ENCODE results near the gene TSPOAP1.
A peak's percentile ranks its signal among the peaks of the same experiment; 100 is the strongest.
"Not testable (repeated sequence)": the region's sequence is repeated elsewhere in the genome, so short reads cannot be mapped to it uniquely, and the experiment has no call there.

The TSPOAP1 gene

DNA sequence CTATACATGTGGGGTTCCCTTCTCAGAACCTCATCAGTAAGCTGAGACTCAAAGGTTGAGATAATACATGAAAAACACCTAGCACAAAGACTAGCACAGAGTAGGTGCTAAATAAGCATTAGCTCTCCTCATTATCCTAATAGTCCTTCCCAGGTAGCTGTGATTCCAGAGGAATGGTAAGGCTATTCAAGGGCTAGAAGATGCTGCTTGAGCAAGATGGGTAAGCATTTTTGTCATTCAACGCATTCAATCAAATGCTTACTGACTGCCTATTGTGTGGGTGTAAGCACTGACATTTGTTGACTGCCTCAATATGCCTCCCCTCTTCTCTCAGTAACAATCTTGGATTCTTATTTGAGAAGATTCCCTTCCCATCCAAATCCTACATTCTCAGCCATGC, 19.4 kb upstream of the TSPOAP1 start:
- WGBS: 95% methylated on average over 1 of the region's 1 CpG
- Histone ChIP-seq H3K4me3 (ENCODE audit: low read length) (no peak overlapping the region), H3K9me3 (ENCODE audit: insufficient read depth, low read depth, low read length) (no peaks in the 10 kb centered on the region), H3K27me3 (ENCODE audit: insufficient read depth, low read length) (no peaks in the 10 kb centered on the region), H3K27ac (ENCODE audit: low read depth, low read length) (no peak overlapping the region), H3K4me1 (ENCODE audit: insufficient read depth, low read length) (0 out of 2 replicates have a peak, but pooled peaks cover 5% of the 10 kb centered on the region), H3K36me3 (ENCODE audit: insufficient read depth, low read length) (peaks cover 68% of the 10 kb centered on the region), H3K9ac (ENCODE audit: low read depth, low read length) (no peak overlapping the region)

GRCh38 chr17:58345500-58345899, 16.9 kb upstream of the TSPOAP1 start:
- Histone ChIP-seq H3K4me1 (ENCODE audit: insufficient read depth, low read length) (no peaks in the 10 kb centered on the region), H3K9ac (ENCODE audit: low read depth, low read length) (no peak overlapping the region), H3K27ac (ENCODE audit: low read depth, low read length) (no peak overlapping the region), H3K36me3 (ENCODE audit: insufficient read depth, low read length) (peaks cover 68% of the 10 kb centered on the region), H3K4me3 (ENCODE audit: low read length) (no peak overlapping the region), H3K9me3 (ENCODE audit: insufficient read depth, low read depth, low read length) (no peaks in the 10 kb centered on the region), H3K27me3 (ENCODE audit: insufficient read depth, low read length) (no peaks in the 10 kb centered on the region)
- 72% methylated on average over 4 of the region's 4 CpGs for WGBS

GRCh38 chr17:58344791-58345157, 16.2 kb upstream of the TSPOAP1 start:
- Histone ChIP-seq H3K36me3 (ENCODE audit: insufficient read depth, low read length) (peaks cover 65% of the 10 kb centered on the region), H3K9ac (ENCODE audit: low read depth, low read length) (no peak overlapping the region), H3K4me1 (ENCODE audit: insufficient read depth, low read length) (peaks cover 1% of the 10 kb centered on the region; the same call in 1 of the 2 replicates), H3K27me3 (ENCODE audit: insufficient read depth, low read length) (no peaks in the 10 kb centered on the region), H3K27ac (ENCODE audit: low read depth, low read length) (no peak overlapping the region), H3K9me3 (ENCODE audit: insufficient read depth, low read depth, low read length) (no peaks in the 10 kb centered on the region), H3K4me3 (ENCODE audit: low read length) (no peak overlapping the region)
- WGBS: 87% methylated on average over 2 of the region's 2 CpGs

GRCh38 chr17:58344047-58344790, 15.6 kb upstream of the TSPOAP1 start:
- Histone ChIP-seq H3K27me3 (ENCODE audit: insufficient read depth, low read length) (no peaks in the 10 kb centered on the region), H3K4me1 (ENCODE audit: insufficient read depth, low read length) (peaks cover 7% of the 10 kb centered on the region; the same call in 1 of the 2 replicates), H3K9me3 (ENCODE audit: insufficient read depth, low read depth, low read length) (no peaks in the 10 kb centered on the region), H3K9ac (ENCODE audit: low read depth, low read length) (no peak overlapping the region), H3K27ac (ENCODE audit: low read depth, low read length) (no peak overlapping the region), H3K36me3 (ENCODE audit: insufficient read depth, low read length) (peaks cover 59% of the 10 kb centered on the region), H3K4me3 (ENCODE audit: low read length) (no peak overlapping the region)
- 93% methylated on average over 9 of the region's 9 CpGs for WGBS

DNA sequence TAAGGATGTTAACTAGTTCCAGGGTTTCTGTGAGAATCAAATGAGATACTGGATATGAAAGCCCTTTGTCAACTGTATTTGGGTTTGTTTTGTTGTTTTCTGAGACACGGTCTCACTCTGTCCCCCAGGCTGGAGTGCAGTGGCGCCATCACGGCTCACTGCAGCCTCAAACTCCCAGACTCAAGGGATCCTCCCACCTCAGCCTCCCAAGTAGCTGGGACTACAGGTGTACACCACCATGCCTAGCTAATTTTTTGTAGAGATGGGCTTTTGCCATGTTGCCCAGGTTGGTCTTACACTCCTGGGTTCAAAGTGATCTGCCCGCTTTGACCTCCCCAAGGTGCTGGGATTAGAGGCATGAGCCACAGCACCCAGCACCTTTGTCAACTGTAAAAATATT, 14.5 kb upstream of the TSPOAP1 start:
- no peak overlapping the region for H3K9ac ChIP-seq (ENCODE audit: low read depth, low read length)
- H3K27me3 ChIP-seq (ENCODE audit: insufficient read depth, low read length): no peaks in the 10 kb centered on the region
- peaks cover 49% of the 10 kb centered on the region for H3K36me3 ChIP-seq (ENCODE audit: insufficient read depth, low read length)
- H3K4me1 ChIP-seq (ENCODE audit: insufficient read depth, low read length): peaks cover 17% of the 10 kb centered on the region
- 92% methylated on average over 4 of the region's 4 CpGs for WGBS
- H3K4me3 ChIP-seq (ENCODE audit: low read length): no peak overlapping the region
- no peak overlapping the region for H3K27ac ChIP-seq (ENCODE audit: low read depth, low read length)
- H3K9me3 ChIP-seq (ENCODE audit: insufficient read depth, low read depth, low read length): no peaks in the 10 kb centered on the region

- Histone ChIP-seq H3K4me3 (ENCODE audit: low read length) (no peak overlapping the region), H3K36me3 (ENCODE audit: insufficient read depth, low read length) (peaks cover 37% of the 10 kb centered on the region), H3K9ac (ENCODE audit: low read depth, low read length) (no peak overlapping the region), H3K4me1 (ENCODE audit: insufficient read depth, low read length) (peaks cover 27% of the 10 kb centered on the region), H3K9me3 (ENCODE audit: insufficient read depth, low read depth, low read length) (no peaks in the 10 kb centered on the region), H3K27me3 (ENCODE audit: insufficient read depth, low read length) (no peaks in the 10 kb centered on the region), H3K27ac (ENCODE audit: low read depth, low read length) (no peak overlapping the region)
- 88% methylated on average over 4 of the region's 4 CpGs for WGBS
Measured at GRCh38 chr17:58341861-58342475, 13.4 kb upstream of the TSPOAP1 start.

DNA sequence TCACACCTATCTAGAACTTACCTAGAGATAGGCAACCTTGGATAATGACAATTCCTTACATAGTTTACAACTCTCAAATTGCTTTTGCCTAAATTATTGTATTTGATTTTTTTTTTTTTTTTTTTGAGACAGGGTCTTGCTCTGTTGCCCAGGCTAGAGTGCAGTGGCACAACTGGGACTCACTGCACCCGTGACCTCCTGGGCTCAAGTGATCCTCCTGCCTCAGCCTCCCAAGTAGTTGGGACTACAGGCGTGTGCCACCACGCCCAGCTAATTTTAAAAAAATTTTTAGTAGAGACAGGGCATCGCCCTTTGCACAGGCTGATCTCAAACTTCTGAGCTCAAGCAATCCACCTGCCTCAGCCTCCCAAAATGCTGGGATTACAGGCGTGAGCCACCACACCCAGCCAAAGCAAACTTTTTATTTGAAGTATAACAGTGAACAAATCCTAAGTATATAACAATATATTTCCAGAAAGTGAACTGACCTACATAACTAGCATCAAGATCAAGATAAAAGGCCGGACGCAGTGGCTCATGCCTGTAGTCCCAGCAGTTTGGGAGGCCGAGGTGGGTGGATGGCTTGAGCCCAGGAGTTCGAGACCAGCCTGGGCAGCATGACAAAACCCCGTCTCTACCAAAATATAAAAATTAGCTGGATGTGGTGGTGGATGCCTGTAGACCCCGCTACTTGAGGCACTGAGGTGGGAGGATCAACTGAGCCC, 12.7 kb upstream of the TSPOAP1 start:
- peaks cover 33% of the 10 kb centered on the region for H3K4me1 ChIP-seq (ENCODE audit: insufficient read depth, low read length)
- H3K27ac ChIP-seq (ENCODE audit: low read depth, low read length); H3K9me3 ChIP-seq (ENCODE audit: insufficient read depth, low read depth, low read length); H3K4me3 ChIP-seq (ENCODE audit: low read length); H3K27me3 ChIP-seq (ENCODE audit: insufficient read depth, low read length); H3K9ac ChIP-seq (ENCODE audit: low read depth, low read length): not testable (repeated sequence)
- H3K36me3 ChIP-seq (ENCODE audit: insufficient read depth, low read length): peaks cover 30% of the 10 kb centered on the region
- 92% methylated on average over 10 of the region's 11 CpGs for WGBS

GRCh38 chr17:58340405-58340876, 11.8 kb upstream of the TSPOAP1 start:
- Histone ChIP-seq H3K4me1 (ENCODE audit: insufficient read depth, low read length) (peaks cover 33% of the 10 kb centered on the region), H3K27ac (ENCODE audit: low read depth, low read length) (peak overlapping the region; percentile 14; the same call in 1 of the 2 replicates), H3K36me3 (ENCODE audit: insufficient read depth, low read length) (peaks cover 22% of the 10 kb centered on the region), H3K9ac (ENCODE audit: low read depth, low read length) (no peak overlapping the region), H3K27me3 (ENCODE audit: insufficient read depth, low read length) (no peaks in the 10 kb centered on the region), H3K9me3 (ENCODE audit: insufficient read depth, low read depth, low read length) (no peaks in the 10 kb centered on the region), H3K4me3 (ENCODE audit: low read length) (no peak overlapping the region)
- WGBS: 85% methylated on average over 5 of the region's 5 CpGs

- Histone ChIP-seq H3K27ac (ENCODE audit: low read depth, low read length) (peak overlapping the region; percentile 95), H3K4me1 (ENCODE audit: insufficient read depth, low read length) (peaks cover 33% of the 10 kb centered on the region), H3K27me3 (ENCODE audit: insufficient read depth, low read length) (no peaks in the 10 kb centered on the region), H3K36me3 (ENCODE audit: insufficient read depth, low read length) (peaks cover 16% of the 10 kb centered on the region), H3K9me3 (ENCODE audit: insufficient read depth, low read depth, low read length) (no peaks in the 10 kb centered on the region), H3K9ac (ENCODE audit: low read depth, low read length) (peak overlapping the region; percentile 21; the same call in 1 of the 2 replicates), H3K4me3 (ENCODE audit: low read length) (no peak overlapping the region)
- WGBS: 92% methylated on average over 6 of the region's 6 CpGs
Measured at GRCh38 chr17:58339755-58340404, 11.3 kb upstream of the TSPOAP1 start.

GRCh38 chr17:58338841-58339754, 10.5 kb upstream of the TSPOAP1 start:
- H3K27ac ChIP-seq (ENCODE audit: low read depth, low read length): peak overlapping the region; percentile 95
- peak overlapping the region; percentile 60; the same call in 1 of the 2 replicates for H3K9ac ChIP-seq (ENCODE audit: low read depth, low read length)
- H3K9me3 ChIP-seq (ENCODE audit: insufficient read depth, low read depth, low read length): no peaks in the 10 kb centered on the region
- H3K36me3 ChIP-seq (ENCODE audit: insufficient read depth, low read length): peaks cover 8% of the 10 kb centered on the region
- no peak overlapping the region; the same call in 1 of the 2 replicates for H3K4me3 ChIP-seq (ENCODE audit: low read length)
- no peaks in the 10 kb centered on the region for H3K27me3 ChIP-seq (ENCODE audit: insufficient read depth, low read length)
- peaks cover 33% of the 10 kb centered on the region for H3K4me1 ChIP-seq (ENCODE audit: insufficient read depth, low read length)
- 60% methylated on average over 10 of the region's 10 CpGs for WGBS

All from HUES64 (cell line).